Cardiac muscle cell (in vitro differentiated cells and primary cell): Measurements from ENCODE around the gene CREB5. TPM values are rescaled to one million over a fixed set of nuclear protein-coding genes. Genes with fewer than 3 reads are reported as not detected.

Experiments used
- DNase-seq, 2 donors: peaks; one replicate each; pipeline versions ENCODE4 v3.0.0 to v3.0.0-alpha.2; 2010 to 2017; ENCODE audit warnings: low read depth in 1 of 2, low spot score in 1 of 2
- H3K27ac ChIP-seq: fragments of 200-600 bp; sonication (generic); 2 replicates; pipeline ENCODE4 v1.5.1; 2016
- H3K27me3 ChIP-seq: fragments of 200-600 bp; sonication (generic); 2 replicates; pipeline ENCODE4 v1.6.0; 2016; ENCODE audit warnings: control low read depth
- H3K36me3 ChIP-seq: fragments of 200-600 bp; sonication (generic); 2 replicates; pipeline ENCODE4 v1.5.1; 2016; ENCODE audit warnings: control low read depth
- H3K4me1 ChIP-seq: fragments of 200-600 bp; sonication (generic); 2 replicates; pipeline ENCODE4 v1.8.1; 2017; ENCODE audit warnings: low read depth, mild to moderate bottlenecking, mixed run types
- H3K4me3 ChIP-seq: fragments of 200-600 bp; sonication (generic); 2 replicates; pipeline ENCODE4 v1.5.1; 2016; ENCODE audit warnings: mild to moderate bottlenecking
- H3K9me3 ChIP-seq: fragments of 200-600 bp; sonication (generic); 2 replicates; pipeline ENCODE4 v1.5.1; 2017; ENCODE audit warnings: low read depth, mild to moderate bottlenecking, control low read depth
- CTCF ChIP-seq: IDR thresholded peaks from 2 replicates; pipeline ENCODE4 v1.5.1; 2012; ENCODE audit warnings: low read depth, mild to moderate bottlenecking, low read length
- polyA plus RNA-seq: library from polyadenylated mRNA; unstranded; fragments of >200 nt; fragmentation: Nextera tagmentation; extraction: Ambion mirVana; gene quantifications from 2 replicates; pipeline ENCODE4 v1.2.1, GENCODE V29; 2016
- total RNA-seq: library from RNA; depleted of rRNA; stranded (reverse); fragments of >200 nt; gene quantifications from 2 replicates; pipeline ENCODE4 v1.2.3, GENCODE V29; 2016

Gene CREB5
- total and polyA plus RNA-seq, 2 experiments from 2014 or later: 4.6 TPM

DNA sequence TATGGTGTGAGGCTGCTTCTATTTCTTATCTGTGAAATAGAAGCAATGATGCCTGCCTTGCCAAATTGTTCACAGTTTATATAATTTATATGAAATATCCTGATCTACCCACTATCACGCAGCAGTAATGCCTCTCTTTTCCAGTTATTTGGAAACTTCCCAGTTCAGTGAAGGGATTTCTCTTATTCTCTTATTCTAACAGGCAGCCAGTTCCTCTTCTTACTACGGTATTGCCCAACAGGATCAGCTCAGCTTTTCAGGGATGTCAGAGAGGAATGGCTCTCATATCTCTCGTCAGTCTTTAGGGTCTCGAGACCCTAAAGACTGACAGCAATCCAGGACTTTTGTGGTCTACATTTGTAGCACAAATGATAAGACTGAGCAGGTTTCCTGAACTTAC, 215.6 kb downstream of the CREB5 start:
- Histone ChIP-seq H3K27me3 (no peaks in the 10 kb centered on the region), H3K36me3 (no peaks in the 10 kb centered on the region), H3K4me1 (peaks cover 20% of the 10 kb centered on the region), H3K9me3 (no peaks in the 10 kb centered on the region), H3K27ac (no peak overlapping the region), H3K4me3 (no peak overlapping the region)
- no peak for DNase-seq
- no peak for TF ChIP-seq CTCF

GRCh38 chr7:28629216-28629842, 217.0 kb downstream of the CREB5 start:
- DNase-seq: peak in 1 of 2 donors; percentile 9
- no peak overlapping the region for H3K4me3 ChIP-seq
- peaks cover 9% of the 10 kb centered on the region for H3K4me1 ChIP-seq
- no peaks in the 10 kb centered on the region for H3K27me3 ChIP-seq
- TF ChIP-seq CTCF: no peak
- H3K36me3 ChIP-seq: no peaks in the 10 kb centered on the region
- no peak overlapping the region for H3K27ac ChIP-seq
- no peaks in the 10 kb centered on the region for H3K9me3 ChIP-seq

DNA sequence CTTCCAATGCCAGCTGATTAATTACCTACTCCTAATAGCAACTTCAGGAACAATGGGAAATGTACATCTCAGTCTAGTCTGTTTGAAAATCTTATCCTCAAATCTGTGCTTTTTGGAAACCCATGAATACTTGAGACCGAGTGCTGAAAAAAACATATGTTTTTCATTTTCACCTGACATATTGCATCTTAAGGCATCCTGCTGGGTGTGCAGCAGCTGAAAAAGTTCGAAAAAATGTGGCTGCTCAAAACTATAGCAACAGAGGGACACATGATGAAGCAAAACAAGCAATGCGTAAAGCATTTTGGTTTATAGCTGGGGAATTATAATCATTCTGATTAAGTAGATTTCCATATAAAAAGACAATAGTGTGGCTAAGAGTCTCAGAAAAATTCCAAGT, 218.0 kb downstream of the CREB5 start:
- Histone ChIP-seq H3K9me3 (no peaks in the 10 kb centered on the region), H3K4me1 (peaks cover 5% of the 10 kb centered on the region), H3K27me3 (no peaks in the 10 kb centered on the region), H3K4me3 (no peak overlapping the region), H3K27ac (no peak overlapping the region), H3K36me3 (no peaks in the 10 kb centered on the region)
- no peak for DNase-seq
- TF ChIP-seq CTCF: no peak

DNA sequence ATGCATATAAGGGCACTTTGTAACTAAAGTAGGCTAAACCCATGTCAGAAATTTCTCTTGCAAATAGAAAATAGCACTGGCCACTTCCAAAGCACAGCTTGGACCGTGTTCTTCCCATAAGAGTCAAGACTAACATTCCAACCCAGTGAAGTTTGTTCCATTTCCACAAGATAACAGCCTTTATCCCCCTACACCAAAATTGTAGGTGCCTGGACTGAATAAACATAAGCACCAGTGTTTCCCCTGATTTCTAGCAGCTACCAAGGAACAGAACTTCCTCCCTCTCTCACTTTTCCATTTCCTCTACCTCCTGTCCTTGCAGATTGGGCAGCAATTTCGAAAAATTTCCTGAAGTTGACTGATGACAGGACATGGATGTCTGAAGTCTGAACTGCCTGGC, 219.7 kb downstream of the CREB5 start:
- Histone ChIP-seq H3K9me3 (no peaks in the 10 kb centered on the region), H3K4me1 (peaks cover 5% of the 10 kb centered on the region), H3K27me3 (no peaks in the 10 kb centered on the region), H3K4me3 (no peak overlapping the region), H3K36me3 (no peaks in the 10 kb centered on the region), H3K27ac (no peak overlapping the region)
- TF ChIP-seq CTCF: no peak
- no peak for DNase-seq

- no peaks in the 10 kb centered on the region for H3K36me3 ChIP-seq
- no peaks in the 10 kb centered on the region for H3K27me3 ChIP-seq
- no peak overlapping the region for H3K27ac ChIP-seq
- no peaks in the 10 kb centered on the region for H3K9me3 ChIP-seq
- no peak for TF ChIP-seq CTCF
- DNase-seq: no peak
- H3K4me1 ChIP-seq: no peaks in the 10 kb centered on the region
- H3K4me3 ChIP-seq: no peak overlapping the region
Observed at GRCh38 chr7:28638914-28639313, 226.6 kb downstream of the CREB5 start.
